AG04450 (cell line): ENCODE data around the gene ATP1A3. TPM values are rescaled to one million over a fixed set of nuclear protein-coding genes. Genes with fewer than 3 reads are reported as not detected.
"Not testable (repeated sequence)": the region's sequence is repeated elsewhere in the genome, so short reads cannot be mapped to it uniquely, and the experiment has no call there.

Experiments
- CTCF ChIA-PET: fragments of 300-600, 350-600 bp; formaldehyde crosslinking; extraction: SDS; loops from one replicate; lab custom pipeline; 2022; ENCODE audit warnings: antibody characterized with exemption, inconsistent platforms; lab: Charles Lee
- POLR2A ChIA-PET: fragments of 350-600 bp; formaldehyde crosslinking; extraction: SDS; loops from one replicate; lab custom pipeline; 2021; ENCODE audit warnings: antibody characterized with exemption, inconsistent platforms; lab: Yijun Ruan, JAX
- DNase-seq: peaks from one replicate; pipeline ENCODE4 v3.0.0-alpha.2; 2011; ENCODE audit warnings: low read depth, low spot score
- H3K27ac ChIP-seq: one replicate; pipeline ENCODE4 v1.5.1; 2012; ENCODE audit warnings: low read depth, low read length, control low read depth
- H3K27me3 ChIP-seq: one replicate; pipeline ENCODE4 v1.6.0; 2012; ENCODE audit warnings: low read length; ENCODE audit not compliant: control insufficient read depth, insufficient read depth
- H3K4me3 ChIP-seq: 2 replicates; pipeline ENCODE4 v1.5.1; 2011; ENCODE audit warnings: mild to moderate bottlenecking, low read depth, low read length, control low read depth
- H3K9me3 ChIP-seq: 2 replicates; pipeline ENCODE4 v1.5.1; 2012; ENCODE audit warnings: low read length; ENCODE audit not compliant: control insufficient read depth, insufficient read depth
- CTCF ChIP-seq: IDR thresholded peaks from 2 replicates; pipeline ENCODE4 v1.5.1; 2011; ENCODE audit warnings: low read depth, low read length, control low read depth, inconsistent platforms
- polyA plus RNA-seq: library from polyadenylated mRNA; depleted of rRNA; stranded (reverse); fragments of >200 nt; gene quantifications from 2 replicates; pipeline ENCODE4 v1.2.3, GENCODE V29; 2011

The ATP1A3 gene
- polyA plus RNA-seq, 1 experiment: not detected

- POLR2A ChIA-PET: no interaction called here
- H3K27me3 ChIP-seq: peaks cover 30% of the 10 kb centered on the region
- TF ChIP-seq CTCF: no peak
- DNase-seq: no peak
- no peak overlapping the region for H3K27ac ChIP-seq
- no peak overlapping the region for H3K4me3 ChIP-seq
- CTCF ChIA-PET: interaction anchor here (0.5 kb wide), 1 partner anchor 19 kb away, joined by 3 read pairs; no protein-coding TSS in a partner anchor
- no peaks in the 10 kb centered on the region for H3K9me3 ChIP-seq
These were observed 516 bp upstream of the ATP1A3 start for GRCh38 chr19:41994521-41994971.

- H3K9me3 ChIP-seq, H3K27ac ChIP-seq, H3K4me3 ChIP-seq, POLR2A ChIA-PET, DNase-seq: not testable (repeated sequence)
- H3K27me3 ChIP-seq: peaks cover 19% of the 10 kb centered on the region
- CTCF ChIA-PET: interaction anchor here (1.6 kb wide), 1 partner anchor 43 kb away, joined by 5 read pairs; no protein-coding TSS in a partner anchor
These were observed 2.0 kb downstream of the ATP1A3 start for GRCh38 chr19:41991925-41992569.

GRCh38 chr19:41991025-41991424, 3.0 kb downstream of the ATP1A3 start:
- CTCF ChIA-PET: interaction anchor here (1.6 kb wide), 1 partner anchor 44 kb away, joined by 5 read pairs; no protein-coding TSS in a partner anchor
- POLR2A ChIA-PET: no interaction called here
- peaks cover 17% of the 10 kb centered on the region for H3K27me3 ChIP-seq
- no peak for TF ChIP-seq CTCF
- no peak overlapping the region for H3K4me3 ChIP-seq
- no peaks in the 10 kb centered on the region; the same call in 1 of the 2 replicates for H3K9me3 ChIP-seq
- no peak overlapping the region for H3K27ac ChIP-seq
- no peak for DNase-seq

GRCh38 chr19:41990615-41991014, 3.4 kb downstream of the ATP1A3 start:
- no peak for DNase-seq
- ChIA-PET CTCF (no interaction called here), POLR2A (no interaction called here)
- Histone ChIP-seq H3K27ac (no peak overlapping the region), H3K9me3 (no peaks in the 10 kb centered on the region; the same call in 1 of the 2 replicates), H3K4me3 (no peak overlapping the region), H3K27me3 (peaks cover 20% of the 10 kb centered on the region)
- no peak for TF ChIP-seq CTCF

GRCh38 chr19:41990028-41990427, 4.0 kb downstream of the ATP1A3 start:
- DNase-seq: no peak
- Histone ChIP-seq H3K27ac (no peak overlapping the region), H3K9me3 (no peaks in the 10 kb centered on the region; the same call in 1 of the 2 replicates), H3K27me3 (peaks cover 16% of the 10 kb centered on the region), H3K4me3 (no peak overlapping the region)
- no peak for TF ChIP-seq CTCF
- ChIA-PET CTCF (no interaction called here), POLR2A (no interaction called here)
